ENCODE results near the gene MRM1.

Gene MRM1

DNA sequence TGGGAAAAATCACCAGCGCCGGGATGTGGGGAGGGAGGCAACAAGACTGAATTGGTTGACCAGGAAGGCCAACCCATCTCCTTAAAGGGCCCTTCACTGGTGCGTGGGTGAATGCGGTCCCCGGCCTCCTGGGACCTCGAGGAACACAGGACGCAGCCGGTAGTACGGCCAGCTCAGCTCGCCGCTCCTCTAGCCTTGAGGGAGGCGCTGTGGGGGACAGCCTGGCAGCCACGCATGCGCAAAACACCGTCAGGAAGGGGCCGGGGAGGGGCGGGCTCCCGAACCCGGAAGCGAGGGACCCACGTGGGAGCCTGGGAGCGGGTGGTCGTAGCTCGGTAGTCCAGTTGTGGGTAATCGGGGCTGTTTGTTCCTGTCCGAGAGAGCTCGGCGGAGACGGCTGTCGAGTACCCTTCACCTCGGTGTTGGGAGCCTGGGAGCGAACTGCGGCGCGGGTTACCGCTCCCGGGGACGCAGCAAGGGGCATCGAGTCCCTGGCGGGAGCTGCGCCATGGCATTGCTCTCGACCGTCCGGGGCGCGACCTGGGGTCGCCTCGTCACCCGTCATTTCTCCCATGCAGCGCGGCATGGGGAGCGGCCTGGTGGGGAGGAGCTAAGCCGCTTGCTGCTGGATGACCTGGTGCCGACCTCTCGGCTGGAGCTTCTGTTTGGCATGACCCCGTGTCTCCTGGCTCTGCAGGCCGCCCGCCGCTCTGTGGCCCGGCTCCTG lies at the start of gene MRM1:
Gene MRM1 (plus strand): TSS at position 281 of the 727 bp plus-strand sequence. CDS start 228 bp downstream, at position 509.
- peak; percentile 93 for DNase-seq (ENCODE audit: low spot score)

DNA sequence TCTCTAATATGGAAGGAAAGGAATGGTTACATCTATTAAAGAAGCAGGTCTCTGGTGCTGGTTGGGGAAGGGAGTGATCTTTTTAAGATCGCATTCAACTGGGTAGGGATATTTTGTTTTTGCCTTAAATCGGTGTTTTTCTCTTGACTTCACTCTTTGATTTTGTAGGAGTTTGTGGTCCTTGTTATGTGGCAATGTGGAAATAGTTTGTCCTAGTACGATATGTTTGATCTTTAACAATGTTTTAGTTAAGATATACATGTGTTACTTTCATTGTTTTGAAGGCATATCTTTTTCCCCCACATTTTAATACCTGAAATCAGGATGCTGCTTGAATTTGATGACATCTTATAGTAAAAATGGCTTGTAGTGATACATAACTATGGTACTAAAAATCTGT lies 47.9 kb upstream of the MRM1 start:
- DNase-seq (ENCODE audit: low spot score), result no peak

- no peak for DNase-seq (ENCODE audit: low spot score)
Observed at GRCh38 chr17:36566081-36566480, 35.3 kb upstream of the MRM1 start.

DNA sequence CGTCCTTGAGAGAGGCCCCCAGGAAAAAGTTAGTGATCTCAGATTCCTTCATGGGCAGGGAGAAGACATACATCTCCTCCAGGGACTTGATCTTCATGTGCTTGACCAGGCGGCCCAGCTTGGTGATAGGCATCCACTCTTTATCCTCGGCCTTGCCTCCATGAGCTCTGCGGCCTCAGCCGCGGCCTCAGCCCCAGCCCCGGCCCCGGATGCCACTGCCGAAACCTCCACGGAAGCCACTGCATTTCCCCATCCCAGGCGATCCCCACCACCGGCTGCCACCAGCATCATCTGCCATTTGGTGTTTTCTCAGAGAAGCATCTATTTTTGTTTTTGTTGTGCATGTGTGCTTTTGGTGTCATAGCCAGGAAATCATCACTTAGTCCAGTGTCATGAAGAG lies 26.4 kb upstream of the MRM1 start:
- DNase-seq (ENCODE audit: low spot score), result no peak

- DNase-seq (ENCODE audit: low spot score), result no peak
Observed at GRCh38 chr17:36576793-36577192, 24.6 kb upstream of the MRM1 start.

- no peak for DNase-seq (ENCODE audit: low spot score)
Observed at GRCh38 chr17:36578671-36579070, 22.7 kb upstream of the MRM1 start.

DNA sequence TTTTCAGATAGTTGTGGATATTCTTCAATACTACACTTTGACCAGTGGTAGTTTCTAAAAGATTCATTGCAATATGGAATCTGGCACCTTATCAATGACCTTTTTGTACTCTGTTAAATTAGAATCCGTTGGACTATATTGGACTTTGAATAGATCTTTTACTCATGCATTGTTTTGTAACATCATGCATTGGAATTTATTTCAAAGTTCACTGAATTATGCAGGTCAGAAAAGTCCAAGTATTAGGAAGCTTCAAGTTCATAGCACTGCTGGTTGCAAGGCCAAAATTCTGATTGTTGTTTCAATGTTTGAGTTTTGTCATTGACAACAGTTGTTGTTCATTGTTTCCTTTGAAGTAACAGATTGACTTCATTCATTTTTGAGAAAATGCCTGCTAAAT lies 17.6 kb upstream of the MRM1 start:
- DNase-seq (ENCODE audit: low spot score), result no peak

- no peak for DNase-seq (ENCODE audit: low spot score)
Observed at GRCh38 chr17:36586138-36586537, 15.2 kb upstream of the MRM1 start.

DNA sequence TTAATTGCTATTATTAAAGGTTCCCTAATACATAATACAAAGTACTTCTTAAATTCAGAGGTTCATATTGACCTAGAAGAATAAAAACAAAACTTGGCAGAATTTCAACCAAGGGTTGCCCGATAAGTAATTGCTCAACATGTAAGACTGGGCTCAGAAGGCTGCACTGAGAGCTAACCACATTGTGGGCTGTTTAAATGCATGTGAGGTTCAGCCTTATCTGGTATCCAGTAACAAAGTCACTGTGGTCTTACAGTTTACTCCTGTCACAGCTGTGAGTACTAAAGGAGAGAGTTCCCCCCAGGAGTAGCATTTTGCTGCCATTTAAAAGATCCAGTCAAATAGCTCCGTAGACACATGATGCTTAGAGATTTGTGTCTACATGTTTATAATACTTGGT lies 11.3 kb upstream of the MRM1 start:
- DNase-seq (ENCODE audit: low spot score), result peak; percentile 19

GRCh38 chr17:36591434-36592315 lies 9.7 kb upstream of the MRM1 start, which contains the start of gene DHRS11:
TSS of gene DHRS11 (plus strand) at chr17:36591879. CDS start at chr17:36592010, 131 bp downstream.
- DNase-seq (ENCODE audit: low spot score), result peak; percentile 80

GRCh38 chr17:36592316-36592715 lies 9.1 kb upstream of the MRM1 start:
- peak; percentile 29 for DNase-seq (ENCODE audit: low spot score)

DNA sequence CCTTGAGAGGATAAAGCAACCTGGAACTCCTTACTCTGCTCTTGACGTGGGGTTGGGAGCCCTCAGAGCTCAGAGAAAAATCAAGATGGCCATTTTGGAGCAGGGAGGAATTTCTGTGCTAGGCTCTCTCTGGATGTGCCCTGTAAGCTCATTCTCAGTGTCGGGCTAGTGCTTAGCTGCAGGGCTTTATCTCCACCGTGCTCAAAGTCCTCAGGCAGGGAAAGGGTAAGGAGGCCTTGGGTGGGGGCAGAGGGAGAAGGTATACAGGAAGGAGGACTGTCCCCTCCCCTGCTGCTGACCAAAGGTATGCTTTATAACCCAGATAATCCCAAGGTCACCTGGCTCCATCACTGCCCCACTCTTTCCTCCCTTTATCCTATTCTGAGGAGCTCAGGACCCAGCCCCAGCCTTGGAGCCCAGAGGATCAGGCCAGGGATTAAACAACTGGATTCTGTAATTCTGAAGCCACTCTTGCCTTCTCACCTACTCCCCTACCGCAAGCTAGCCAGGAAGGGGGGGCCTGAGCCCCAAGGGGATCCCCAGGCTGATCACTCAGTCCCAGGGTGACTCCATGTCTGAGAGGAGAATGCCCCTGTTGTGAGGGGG lies 8.6 kb upstream of the MRM1 start:
- no peak for DNase-seq (ENCODE audit: low spot score)

DNA sequence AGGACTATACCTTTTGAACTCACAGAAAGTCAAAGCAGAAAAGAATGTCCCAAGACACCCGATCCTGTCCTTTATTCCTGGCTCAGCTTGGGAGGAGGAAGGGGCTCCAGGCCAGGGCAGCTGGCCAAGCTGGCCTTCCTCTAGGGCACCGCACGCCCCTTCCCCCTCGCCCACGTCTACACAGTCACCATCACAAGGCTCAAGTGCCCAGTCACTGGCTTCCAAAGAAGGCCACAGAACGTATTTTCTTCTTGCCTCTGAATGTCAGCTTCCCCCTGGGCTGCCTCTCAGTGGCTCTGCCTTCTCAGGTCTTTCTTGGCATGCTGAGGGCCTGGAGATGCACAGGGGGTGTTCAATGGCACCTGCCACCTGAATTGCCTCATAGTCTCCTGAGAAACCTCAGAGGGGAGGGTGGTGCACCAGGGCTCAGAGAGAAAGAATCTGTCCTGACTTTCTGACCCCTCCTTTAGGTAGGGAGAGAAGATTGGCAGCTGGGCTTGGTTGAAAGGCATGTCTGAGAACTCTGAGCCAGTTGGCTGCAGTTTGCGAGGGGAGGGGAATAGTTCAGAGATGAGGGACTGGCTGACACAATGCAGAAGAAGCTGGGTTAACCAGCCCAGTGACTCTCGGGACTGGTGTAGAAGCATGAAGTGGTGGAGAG lies 7.6 kb upstream of the MRM1 start:
- no peak for DNase-seq (ENCODE audit: low spot score)

GRCh38 chr17:36594626-36595401 lies 6.6 kb upstream of the MRM1 start:
- DNase-seq (ENCODE audit: low spot score), result no peak

DNA sequence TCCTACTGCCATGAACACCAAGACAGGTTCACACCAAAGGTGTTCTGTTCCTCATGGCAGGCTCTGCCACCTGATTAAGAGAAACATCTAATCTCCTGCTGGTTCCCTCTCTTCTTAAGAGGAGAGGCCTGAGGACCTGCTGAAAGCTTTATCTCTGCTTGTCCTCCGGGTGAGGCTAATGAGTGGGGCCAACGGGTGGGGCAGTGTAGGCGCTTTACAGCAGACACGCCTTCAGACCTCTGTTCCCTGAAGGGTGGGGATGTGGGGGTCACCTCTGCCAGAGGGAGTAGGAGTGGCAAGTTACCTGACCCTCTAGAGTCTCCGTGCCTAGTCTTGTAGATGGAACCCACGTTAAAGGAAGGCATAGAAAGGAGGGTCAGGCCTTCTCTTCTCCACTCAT lies 4.2 kb upstream of the MRM1 start:
- no peak for DNase-seq (ENCODE audit: low spot score)

GRCh38 chr17:36597866-36598777 lies 3.3 kb upstream of the MRM1 start:
- no peak for DNase-seq (ENCODE audit: low spot score)

DNA sequence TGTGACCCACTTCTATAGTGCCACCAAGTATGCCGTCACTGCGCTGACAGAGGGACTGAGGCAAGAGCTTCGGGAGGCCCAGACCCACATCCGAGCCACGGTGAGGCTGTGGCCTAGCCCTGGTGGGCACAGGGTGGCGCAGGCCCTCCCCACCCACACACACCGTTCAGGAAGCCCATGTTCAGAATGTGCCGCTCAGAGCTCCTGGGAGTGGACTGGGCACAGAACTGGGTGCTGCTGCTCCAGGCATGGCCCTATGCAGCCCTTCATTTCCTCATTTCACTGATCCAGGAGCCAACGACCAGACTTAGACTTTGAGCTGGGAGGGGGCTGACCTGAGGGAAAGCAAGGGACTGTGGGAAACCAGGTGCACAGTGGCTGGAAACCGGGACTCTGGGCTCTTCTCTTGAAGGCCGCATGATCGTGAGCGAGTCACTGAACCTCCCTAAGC lies 2.4 kb upstream of the MRM1 start:
- DNase-seq (ENCODE audit: low spot score), result no peak

GRCh38 chr17:36599546-36600250 lies 1.7 kb upstream of the MRM1 start:
- DNase-seq (ENCODE audit: low spot score), result no peak

GRCh38 chr17:36600465-36600864 lies 918 bp upstream of the MRM1 start:
- no peak for DNase-seq (ENCODE audit: low spot score)

DNA sequence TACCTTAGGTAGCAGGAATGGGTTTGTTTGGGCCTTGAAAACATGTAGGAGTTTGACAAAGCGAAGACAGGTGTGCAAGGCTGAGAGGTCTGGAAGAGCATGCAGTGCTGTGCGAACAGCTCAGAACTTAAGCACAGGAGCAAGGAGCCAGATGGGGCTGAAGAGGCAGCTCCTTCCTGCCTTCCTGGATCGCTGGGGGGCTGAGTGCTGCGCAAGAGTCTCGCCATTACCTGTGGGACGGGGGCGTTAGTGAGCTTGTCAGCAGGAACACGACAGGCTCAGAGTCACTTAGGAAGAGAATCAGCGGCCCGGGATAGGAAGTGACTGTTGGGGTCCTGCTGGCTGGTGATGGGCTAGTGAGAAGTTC lies 464 bp upstream of the MRM1 start:
- DNase-seq (ENCODE audit: low spot score), result no peak

All from NAMALWA (cell line).